ENCODE data around the gene LRRC25. TPM values are rescaled to one million over a fixed set of nuclear protein-coding genes. Genes with fewer than 3 reads are reported as not detected.
"Not testable (repeated sequence)": the region's sequence is repeated elsewhere in the genome, so short reads cannot be mapped to it uniquely, and the experiment has no call there.

Gene LRRC25
- total RNA-seq, 1 experiment from 2014 or later, result not detected

GRCh38 chr19:18364826-18365528 lies 32.4 kb downstream of the LRRC25 start:
- H3K27me3 ChIP-seq (ENCODE audit: insufficient read depth, low read depth), result no peaks in the 10 kb centered on the region
- H3K9me2 ChIP-seq (ENCODE audit: insufficient read depth), result no peaks in the 10 kb centered on the region
- H3K36me3 ChIP-seq (ENCODE audit: low read depth), result 0 out of 2 replicates have a peak, but pooled peaks cover 3% of the 10 kb centered on the region
- H2AFZ ChIP-seq, result no peak overlapping the region
- no peaks in the 10 kb centered on the region for H3K9me3 ChIP-seq (ENCODE audit: insufficient read depth, low read depth)
- peak overlapping the region; percentile 98 for H3K27ac ChIP-seq
- CTCF ChIA-PET, result interaction anchor here (0.6 to 0.7 kb wide), 2 partner anchors 16 to 54 kb away, joined by 3 to 5 read pairs; partner anchors contain the start of gene SSBP4
- BruUV-seq (replicated peaks), result no TSS peak
- H3K4me2 ChIP-seq, result peak overlapping the region; percentile 70
- no peaks in the 10 kb centered on the region for H3K79me2 ChIP-seq (ENCODE audit: low read depth)
- H3K4me3 ChIP-seq, result peak overlapping the region; percentile 2; the same call in 1 of the 2 replicates
- no peaks in the 10 kb centered on the region for H4K20me1 ChIP-seq (ENCODE audit: insufficient read depth)
- POLR2A ChIA-PET (ENCODE audit: unreplicated experiment), result interaction anchor here (0.6 kb wide), 1 partner anchor 870 kb away, joined by 3 read pairs; no protein-coding TSS in a partner anchor
- TF ChIP-seq CTCF (conservative IDR thresholded peaks at IDR 0.05), result no peak
- TF ChIP-seq EZH2 (IDR thresholded peaks at IDR 0.05; ENCODE audit: low read depth), result no peak
- intact Hi-C loops (cut with micrococcal nuclease; ENCODE audit: unreplicated experiment), result loop anchor here (1.0 to 2.0 kb wide), 2 partner anchors 9 to 16 kb away; no protein-coding TSS in a partner anchor
- H3K4me1 ChIP-seq (replicated peaks; ENCODE audit: insufficient read depth), result peaks cover 50% of the 10 kb centered on the region
- DNase-seq, result peak; percentile 79 to 100
- peaks cover 52% of the 10 kb centered on the region for H3F3A ChIP-seq (ENCODE audit: insufficient read depth, low read depth)

- H3K9me3 ChIP-seq (ENCODE audit: insufficient read depth, low read depth); H3K79me2 ChIP-seq (ENCODE audit: low read depth); H4K20me1 ChIP-seq (ENCODE audit: insufficient read depth); H2AFZ ChIP-seq; H3K27me3 ChIP-seq (ENCODE audit: insufficient read depth, low read depth); H3K36me3 ChIP-seq (ENCODE audit: low read depth); H3K9me2 ChIP-seq (ENCODE audit: insufficient read depth): not testable (repeated sequence)
- H3K4me1 ChIP-seq (replicated peaks; ENCODE audit: insufficient read depth), result peaks cover 50% of the 10 kb centered on the region
- ChIA-PET CTCF (interaction anchor here (0.7 kb wide), 1 partner anchor 15 kb away, joined by 5 read pairs; no protein-coding TSS in a partner anchor), POLR2A (ENCODE audit: unreplicated experiment) (interaction anchor here (0.6 kb wide), 1 partner anchor 869 kb away, joined by 3 read pairs; no protein-coding TSS in a partner anchor)
- DNase-seq, result peak in 1 of 2 experiments; percentile 26
- peak overlapping the region; percentile 98 for H3K27ac ChIP-seq
- BruUV-seq (replicated peaks), result TSS peak; percentile 80
- peaks cover 52% of the 10 kb centered on the region for H3F3A ChIP-seq (ENCODE audit: insufficient read depth, low read depth)
- peak overlapping the region; percentile 70 for H3K4me2 ChIP-seq
- intact Hi-C loops (cut with micrococcal nuclease; ENCODE audit: unreplicated experiment), result loop anchor here (2.0 kb wide), 1 partner anchor 16 kb away; no protein-coding TSS in a partner anchor
- H3K4me3 ChIP-seq, result peak overlapping the region; percentile 2; the same call in 1 of the 2 replicates
These were observed 33.1 kb downstream of the LRRC25 start for GRCh38 chr19:18364277-18364825.

GRCh38 chr19:18363787-18364186 lies 33.6 kb downstream of the LRRC25 start:
- ChIA-PET POLR2A (ENCODE audit: unreplicated experiment) (no interaction called here), CTCF (no interaction called here)
- Histone ChIP-seq H3F3A (ENCODE audit: insufficient read depth, low read depth) (peaks cover 52% of the 10 kb centered on the region), H3K27me3 (ENCODE audit: insufficient read depth, low read depth) (no peaks in the 10 kb centered on the region), H3K9me2 (ENCODE audit: insufficient read depth) (no peaks in the 10 kb centered on the region), H3K4me3 (no peak overlapping the region), H3K27ac (peak overlapping the region; percentile 98), H3K9me3 (ENCODE audit: insufficient read depth, low read depth) (no peaks in the 10 kb centered on the region), H3K4me1 (replicated peaks; ENCODE audit: insufficient read depth) (peaks cover 50% of the 10 kb centered on the region), H3K36me3 (ENCODE audit: low read depth) (0 out of 2 replicates have a peak, but pooled peaks cover 4% of the 10 kb centered on the region), H4K20me1 (ENCODE audit: insufficient read depth) (no peaks in the 10 kb centered on the region), H3K4me2 (peak overlapping the region; percentile 70; the same call in 1 of the 2 replicates), H3K79me2 (ENCODE audit: low read depth) (no peaks in the 10 kb centered on the region), H2AFZ (no peak overlapping the region)
- no TSS peak for BruUV-seq (replicated peaks)
- no peak for DNase-seq
- TF ChIP-seq CTCF (conservative IDR thresholded peaks at IDR 0.05) (no peak), EZH2 (IDR thresholded peaks at IDR 0.05; ENCODE audit: low read depth) (no peak)
- intact Hi-C loops (cut with micrococcal nuclease; ENCODE audit: unreplicated experiment), result loop anchor here (2.0 kb wide), 1 partner anchor 17 kb away; no protein-coding TSS in a partner anchor
